ENCODE results near the gene EDAR.

EDAR gene

DNA sequence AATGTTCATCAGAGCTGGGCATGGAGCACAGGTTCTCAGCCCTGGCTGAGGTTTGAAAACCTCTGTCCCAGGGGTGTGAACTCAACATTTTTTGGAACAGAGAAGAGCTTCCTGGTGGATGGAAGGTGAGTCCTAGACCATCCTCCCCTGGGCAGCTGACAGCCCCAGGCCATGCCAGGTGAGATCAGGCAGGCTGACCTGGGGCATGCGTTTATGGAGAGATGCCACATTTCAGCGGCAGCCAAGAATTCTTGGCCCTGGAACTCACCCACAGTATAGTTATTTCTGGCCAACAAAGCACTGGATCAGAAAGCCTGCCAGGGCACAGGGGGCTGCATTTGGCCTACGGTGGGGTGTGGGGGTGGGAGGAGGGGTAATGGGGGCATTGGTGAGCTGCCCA lies 83.8 kb downstream of the EDAR start:
- no peak for TF ChIP-seq SPI1 (IDR thresholded peaks at IDR 0.05; ENCODE audit: borderline replicate concordance, low read depth)
- no peak for TF ChIP-seq POLR2AphosphoS5 (IDR thresholded peaks at IDR 0.05; ENCODE audit: low read depth)
- TF ChIP-seq, protein P1, sequence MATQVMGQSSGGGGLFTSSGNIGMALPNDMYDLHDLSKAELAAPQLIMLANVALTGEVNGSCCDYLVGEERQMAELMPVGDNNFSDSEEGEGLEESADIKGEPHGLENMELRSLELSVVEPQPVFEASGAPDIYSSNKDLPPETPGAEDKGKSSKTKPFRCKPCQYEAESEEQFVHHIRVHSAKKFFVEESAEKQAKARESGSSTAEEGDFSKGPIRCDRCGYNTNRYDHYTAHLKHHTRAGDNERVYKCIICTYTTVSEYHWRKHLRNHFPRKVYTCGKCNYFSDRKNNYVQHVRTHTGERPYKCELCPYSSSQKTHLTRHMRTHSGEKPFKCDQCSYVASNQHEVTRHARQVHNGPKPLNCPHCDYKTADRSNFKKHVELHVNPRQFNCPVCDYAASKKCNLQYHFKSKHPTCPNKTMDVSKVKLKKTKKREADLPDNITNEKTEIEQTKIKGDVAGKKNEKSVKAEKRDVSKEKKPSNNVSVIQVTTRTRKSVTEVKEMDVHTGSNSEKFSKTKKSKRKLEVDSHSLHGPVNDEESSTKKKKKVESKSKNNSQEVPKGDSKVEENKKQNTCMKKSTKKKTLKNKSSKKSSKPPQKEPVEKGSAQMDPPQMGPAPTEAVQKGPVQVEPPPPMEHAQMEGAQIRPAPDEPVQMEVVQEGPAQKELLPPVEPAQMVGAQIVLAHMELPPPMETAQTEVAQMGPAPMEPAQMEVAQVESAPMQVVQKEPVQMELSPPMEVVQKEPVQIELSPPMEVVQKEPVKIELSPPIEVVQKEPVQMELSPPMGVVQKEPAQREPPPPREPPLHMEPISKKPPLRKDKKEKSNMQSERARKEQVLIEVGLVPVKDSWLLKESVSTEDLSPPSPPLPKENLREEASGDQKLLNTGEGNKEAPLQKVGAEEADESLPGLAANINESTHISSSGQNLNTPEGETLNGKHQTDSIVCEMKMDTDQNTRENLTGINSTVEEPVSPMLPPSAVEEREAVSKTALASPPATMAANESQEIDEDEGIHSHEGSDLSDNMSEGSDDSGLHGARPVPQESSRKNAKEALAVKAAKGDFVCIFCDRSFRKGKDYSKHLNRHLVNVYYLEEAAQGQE (IDR thresholded peaks at IDR 0.05; ENCODE audit: insufficient replicate concordance, low read depth) = no peak
- TF ChIP-seq CTCF (IDR thresholded peaks at IDR 0.05; ENCODE audit: insufficient read depth, low read length) = no peak
- no peak for TF ChIP-seq GABPA (IDR thresholded peaks at IDR 0.05; ENCODE audit: low read depth)
- no peak overlapping the region for H3K4me3 ChIP-seq (replicated peaks; ENCODE audit: insufficient read depth, low read length)
- peaks cover 2% of the 10 kb centered on the region for H3K27me3 ChIP-seq (ENCODE audit: insufficient read depth, poor library complexity, severe bottlenecking)
- no peak for DNase-seq (ENCODE audit: low read depth in 1 of 2, low spot score in 1 of 2)
- no peak overlapping the region for H3K27ac ChIP-seq (replicated peaks)

GRCh38 chr2:108904680-108905079 lies 84.3 kb downstream of the EDAR start:
- Histone ChIP-seq H3K27ac (replicated peaks) (no peak overlapping the region), H3K27me3 (ENCODE audit: insufficient read depth, poor library complexity, severe bottlenecking) (peaks cover 2% of the 10 kb centered on the region), H3K4me3 (replicated peaks; ENCODE audit: insufficient read depth, low read length) (no peak overlapping the region)
- DNase-seq (ENCODE audit: low read depth in 1 of 2, low spot score in 1 of 2) = no peak
- TF ChIP-seq CTCF (IDR thresholded peaks at IDR 0.05; ENCODE audit: insufficient read depth, low read length) = no peak
- no peak for TF ChIP-seq GABPA (IDR thresholded peaks at IDR 0.05; ENCODE audit: low read depth)
- TF ChIP-seq, protein P1 (IDR thresholded peaks at IDR 0.05; ENCODE audit: insufficient replicate concordance, low read depth) = no peak
- no peak for TF ChIP-seq POLR2AphosphoS5 (IDR thresholded peaks at IDR 0.05; ENCODE audit: low read depth)
- TF ChIP-seq SPI1 (IDR thresholded peaks at IDR 0.05; ENCODE audit: borderline replicate concordance, low read depth) = no peak

GRCh38 chr2:108898315-108899082 lies 90.5 kb downstream of the EDAR start:
- TF ChIP-seq CTCF (IDR thresholded peaks at IDR 0.05; ENCODE audit: insufficient read depth, low read length) = no peak
- no peak for TF ChIP-seq SPI1 (IDR thresholded peaks at IDR 0.05; ENCODE audit: borderline replicate concordance, low read depth)
- TF ChIP-seq POLR2AphosphoS5 (IDR thresholded peaks at IDR 0.05; ENCODE audit: low read depth) = no peak
- TF ChIP-seq, protein P1 (IDR thresholded peaks at IDR 0.05; ENCODE audit: insufficient replicate concordance, low read depth) = no peak
- TF ChIP-seq GABPA (IDR thresholded peaks at IDR 0.05; ENCODE audit: low read depth) = no peak
- DNase-seq (ENCODE audit: low read depth in 1 of 2, low spot score in 1 of 2) = no peak
- H3K27me3 ChIP-seq (ENCODE audit: insufficient read depth, poor library complexity, severe bottlenecking) = peaks cover 2% of the 10 kb centered on the region
- no peak overlapping the region for H3K4me3 ChIP-seq (replicated peaks; ENCODE audit: insufficient read depth, low read length)
- H3K27ac ChIP-seq (replicated peaks) = no peak overlapping the region
